ENCODE data around the gene FBF1.

- no peak for TF ChIP-seq FOXK2 (IDR thresholded peaks at IDR 0.05)
- no peak for TF ChIP-seq ARNT (IDR thresholded peaks at IDR 0.05)
- TF ChIP-seq TARDBP (IDR thresholded peaks at IDR 0.05), result no peak
- TF ChIP-seq FOXM1 (IDR thresholded peaks at IDR 0.05; ENCODE audit: borderline replicate concordance), result no peak
- no peak for TF ChIP-seq BHLHE40 (IDR thresholded peaks at IDR 0.05; ENCODE audit: borderline replicate concordance)
- TF ChIP-seq ZNF384 (IDR thresholded peaks at IDR 0.05), result no peak
- no peak for TF ChIP-seq NFRKB (IDR thresholded peaks at IDR 0.05)
- no peak for TF ChIP-seq HDGF (IDR thresholded peaks at IDR 0.05; ENCODE audit: borderline replicate concordance)
- TF ChIP-seq FOXA1 (IDR thresholded peaks at IDR 0.05), result no peak
- TF ChIP-seq CTBP1 (IDR thresholded peaks at IDR 0.05; ENCODE audit: borderline replicate concordance), result no peak
- no peak for TF ChIP-seq LEF1 (IDR thresholded peaks at IDR 0.05; ENCODE audit: borderline replicate concordance)
- TF ChIP-seq SP1 (IDR thresholded peaks at IDR 0.05), result no peak
These were observed 35.5 kb upstream of the FBF1 start for GRCh38 chr17:75976175-75976848.

Measured in HEK293T (cell line).